B cell (primary cell): ENCODE data around the gene INAFM2.

Experiments
- EZH2 ChIP-seq: IDR thresholded peaks from 2 replicates; pipeline ENCODE4 v1.6.1; 2012; ENCODE audit warnings: borderline replicate concordance, low read depth, mild to moderate bottlenecking, moderate library complexity, low read length; ENCODE audit not compliant: insufficient read depth, poor library complexity, severe bottlenecking
- TF ChIP-seq, protein P1 (sequence below): fragments of 200-600 bp; IDR thresholded peaks from one replicate; pipeline ENCODE4 v1.8.0; 2022; ENCODE audit warnings: antibody characterized with exemption, mild to moderate bottlenecking

DNA sequence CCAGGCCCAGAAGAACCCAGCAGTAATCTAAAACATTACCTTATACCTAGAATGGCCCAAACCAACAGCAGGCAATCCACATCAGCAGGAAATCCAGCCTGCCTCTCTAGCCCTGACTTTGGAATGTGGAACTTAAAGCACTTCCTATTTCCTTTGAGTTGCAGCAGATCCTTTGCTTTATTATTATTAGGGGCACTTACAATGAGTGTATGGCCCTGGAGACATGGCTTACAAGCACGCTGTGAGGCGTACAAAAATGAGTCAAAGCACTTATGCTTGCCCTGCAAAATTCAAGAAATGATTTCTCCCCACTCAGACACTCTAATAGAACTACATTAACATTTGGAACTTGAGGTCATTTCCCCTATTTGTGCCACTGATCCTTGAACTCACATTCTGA, 49.5 kb downstream of the INAFM2 start:
- no peak for TF ChIP-seq EZH2
- TF ChIP-seq, protein P1, sequence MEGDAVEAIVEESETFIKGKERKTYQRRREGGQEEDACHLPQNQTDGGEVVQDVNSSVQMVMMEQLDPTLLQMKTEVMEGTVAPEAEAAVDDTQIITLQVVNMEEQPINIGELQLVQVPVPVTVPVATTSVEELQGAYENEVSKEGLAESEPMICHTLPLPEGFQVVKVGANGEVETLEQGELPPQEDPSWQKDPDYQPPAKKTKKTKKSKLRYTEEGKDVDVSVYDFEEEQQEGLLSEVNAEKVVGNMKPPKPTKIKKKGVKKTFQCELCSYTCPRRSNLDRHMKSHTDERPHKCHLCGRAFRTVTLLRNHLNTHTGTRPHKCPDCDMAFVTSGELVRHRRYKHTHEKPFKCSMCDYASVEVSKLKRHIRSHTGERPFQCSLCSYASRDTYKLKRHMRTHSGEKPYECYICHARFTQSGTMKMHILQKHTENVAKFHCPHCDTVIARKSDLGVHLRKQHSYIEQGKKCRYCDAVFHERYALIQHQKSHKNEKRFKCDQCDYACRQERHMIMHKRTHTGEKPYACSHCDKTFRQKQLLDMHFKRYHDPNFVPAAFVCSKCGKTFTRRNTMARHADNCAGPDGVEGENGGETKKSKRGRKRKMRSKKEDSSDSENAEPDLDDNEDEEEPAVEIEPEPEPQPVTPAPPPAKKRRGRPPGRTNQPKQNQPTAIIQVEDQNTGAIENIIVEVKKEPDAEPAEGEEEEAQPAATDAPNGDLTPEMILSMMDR, result no peak
